Mesendoderm (in vitro differentiated cells): Measurements from ENCODE around the gene SEMA6D.

Experiments
- DNase-seq: peaks from one replicate; pipeline ENCODE4 v3.0.0; 2013
- H2AK5ac ChIP-seq: 2 replicates; pipeline ENCODE4 v1.6.1; 2013; ENCODE audit warnings: low read length, inconsistent platforms
- H2BK120ac ChIP-seq: 2 replicates; pipeline ENCODE4 v1.6.1; 2013; ENCODE audit warnings: low read depth, mild to moderate bottlenecking, low read length, moderate library complexity, mixed read lengths
- H2BK15ac ChIP-seq: replicated peaks from 2 replicates; pipeline ENCODE4 v1.6.1; 2013; ENCODE audit warnings: low read depth, mild to moderate bottlenecking, moderate library complexity
- H2BK5ac ChIP-seq: 2 replicates; pipeline ENCODE4 v1.6.1; 2013; ENCODE audit warnings: low read length, inconsistent platforms
- H3K18ac ChIP-seq: 2 replicates; pipeline ENCODE4 v1.6.1; 2013; ENCODE audit warnings: mild to moderate bottlenecking, low read length, mixed read lengths
- H3K23ac ChIP-seq: one replicate; pipeline ENCODE4 v1.6.1; 2013; ENCODE audit warnings: low read length
- H3K27ac ChIP-seq: 2 replicates; pipeline ENCODE4 v1.5.1; 2013; ENCODE audit warnings: low read depth, mild to moderate bottlenecking, inconsistent platforms, low read length, moderate library complexity
- H3K27me3 ChIP-seq: 2 replicates; pipeline ENCODE4 v1.6.1; 2013; ENCODE audit warnings: low read length, control low read depth, mild to moderate bottlenecking, inconsistent platforms; ENCODE audit not compliant: insufficient read depth, poor library complexity
- H3K36me3 ChIP-seq: 2 replicates; pipeline ENCODE4 v1.6.1; 2013; ENCODE audit warnings: low read length, inconsistent platforms; ENCODE audit not compliant: control insufficient read depth, insufficient read depth
- H3K4ac ChIP-seq: one replicate; pipeline ENCODE4 v1.6.1; 2013; ENCODE audit warnings: low read depth, mild to moderate bottlenecking, low read length, moderate library complexity
- H3K4me1 ChIP-seq: 2 replicates; pipeline ENCODE4 v1.6.1; 2013; ENCODE audit warnings: low read depth, low read length, inconsistent platforms; ENCODE audit not compliant: control insufficient read depth
- H3K4me2 ChIP-seq: 2 replicates; pipeline ENCODE4 v1.6.1; 2013; ENCODE audit warnings: low read length
- H3K4me3 ChIP-seq: 2 replicates; pipeline ENCODE4 v1.5.1; 2013; ENCODE audit warnings: mild to moderate bottlenecking, low read length
- H3K56ac ChIP-seq: one replicate; pipeline ENCODE4 v1.6.1; 2013; ENCODE audit warnings: low read length
- H3K79me1 ChIP-seq: 2 replicates; pipeline ENCODE4 v1.6.1; 2013; ENCODE audit warnings: low read length, inconsistent platforms
- H3K79me2 ChIP-seq: 2 replicates; pipeline ENCODE4 v1.6.1; 2013; ENCODE audit warnings: mild to moderate bottlenecking, low read length; ENCODE audit not compliant: control insufficient read depth, insufficient read depth
- H3K9ac ChIP-seq: 2 replicates; pipeline ENCODE4 v1.6.1; 2013; ENCODE audit warnings: low read length, inconsistent platforms
- H4K5ac ChIP-seq: one replicate; pipeline ENCODE4 v1.6.1; 2013; ENCODE audit warnings: low read length
- H4K8ac ChIP-seq: one replicate; pipeline ENCODE4 v1.6.1; 2013; ENCODE audit warnings: low read depth, mild to moderate bottlenecking, control low read depth, low read length, moderate library complexity
- WGBS: extraction: QIAGEN DNeasy Blood & Tissue Kit; methylation state at CpG from one replicate; pipeline ENCODE4 v1.1.7; 2013; ENCODE audit warnings: low lambda C conversion rate, missing lambda C conversion rate; ENCODE audit not compliant: insufficient coverage; ENCODE audit errors: extremely low coverage; 5-methylcytosine and 5-hydroxymethylcytosine counted together

Gene SEMA6D

DNA sequence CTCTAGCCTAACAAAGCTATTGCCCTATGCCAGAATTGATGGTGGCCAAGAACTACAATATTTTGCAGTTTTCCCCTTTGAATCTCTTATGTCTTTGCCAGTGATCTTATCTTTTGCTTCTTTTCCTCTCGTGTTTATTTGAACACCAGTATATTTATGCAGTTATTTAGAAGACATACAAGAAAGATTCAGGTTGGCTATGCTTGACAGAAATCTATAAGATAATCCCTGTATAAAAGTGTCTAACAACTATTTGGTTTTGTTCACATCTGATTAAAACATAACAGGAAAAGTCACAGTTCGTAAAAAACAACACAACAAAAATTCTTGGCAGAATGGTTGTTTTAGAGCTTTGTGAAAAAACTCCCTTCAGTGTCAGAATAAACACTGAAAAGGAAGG, 63.7 kb downstream of the SEMA6D start:
- Histone ChIP-seq H3K79me2 (no peaks in the 10 kb centered on the region), H3K9ac (no peak overlapping the region), H2BK120ac (no peak overlapping the region), H3K27me3 (no peaks in the 10 kb centered on the region), H3K56ac (no peak overlapping the region), H4K5ac (no peak overlapping the region), H3K36me3 (no peaks in the 10 kb centered on the region), H2AK5ac (no peak overlapping the region), H2BK5ac (no peak overlapping the region), H2BK15ac (no peak overlapping the region), H3K23ac (no peak overlapping the region), H4K8ac (no peak overlapping the region), H3K4me1 (peaks cover 6% of the 10 kb centered on the region), H3K4me2 (no peak overlapping the region), H3K18ac (no peak overlapping the region), H3K4ac (no peak overlapping the region), H3K27ac (no peak overlapping the region), H3K4me3 (no peak overlapping the region), H3K79me1 (no peaks in the 10 kb centered on the region)
- no peak for DNase-seq
- WGBS: no CpG with 5 or more reads among the region's 2 CpGs

GRCh38 chr15:47781527-47781926, 64.2 kb downstream of the SEMA6D start:
- Histone ChIP-seq H3K4me1 (peaks cover 6% of the 10 kb centered on the region), H3K27me3 (no peaks in the 10 kb centered on the region), H3K23ac (no peak overlapping the region), H3K4me3 (no peak overlapping the region), H4K5ac (no peak overlapping the region), H2BK15ac (no peak overlapping the region), H3K9ac (no peak overlapping the region), H2BK120ac (no peak overlapping the region), H3K56ac (peak overlapping the region; percentile 39), H2BK5ac (no peak overlapping the region), H3K4ac (no peak overlapping the region), H4K8ac (no peak overlapping the region), H2AK5ac (no peak overlapping the region), H3K79me1 (no peaks in the 10 kb centered on the region), H3K18ac (no peak overlapping the region), H3K79me2 (no peaks in the 10 kb centered on the region), H3K4me2 (no peak overlapping the region), H3K27ac (no peak overlapping the region), H3K36me3 (no peaks in the 10 kb centered on the region)
- no CpG with 5 or more reads among the region's 3 CpGs for WGBS
- no peak for DNase-seq

GRCh38 chr15:47784820-47785219, 67.5 kb downstream of the SEMA6D start:
- no peak overlapping the region for H3K9ac ChIP-seq
- no peak overlapping the region for H2AK5ac ChIP-seq
- H2BK120ac ChIP-seq: no peak overlapping the region
- no peak for DNase-seq
- H3K18ac ChIP-seq: no peak overlapping the region
- no peak overlapping the region for H2BK15ac ChIP-seq
- no peak overlapping the region for H3K4ac ChIP-seq
- no peak overlapping the region for H4K5ac ChIP-seq
- no peak overlapping the region for H3K56ac ChIP-seq
- H3K4me3 ChIP-seq: no peak overlapping the region
- no peaks in the 10 kb centered on the region for H3K4me1 ChIP-seq
- no peak overlapping the region for H2BK5ac ChIP-seq
- H3K27me3 ChIP-seq: no peaks in the 10 kb centered on the region
- no peaks in the 10 kb centered on the region for H3K79me2 ChIP-seq
- no peak overlapping the region for H4K8ac ChIP-seq
- H3K27ac ChIP-seq: no peak overlapping the region
- H3K23ac ChIP-seq: no peak overlapping the region
- no peaks in the 10 kb centered on the region for H3K79me1 ChIP-seq
- no peaks in the 10 kb centered on the region for H3K36me3 ChIP-seq
- no peak overlapping the region for H3K4me2 ChIP-seq

DNA sequence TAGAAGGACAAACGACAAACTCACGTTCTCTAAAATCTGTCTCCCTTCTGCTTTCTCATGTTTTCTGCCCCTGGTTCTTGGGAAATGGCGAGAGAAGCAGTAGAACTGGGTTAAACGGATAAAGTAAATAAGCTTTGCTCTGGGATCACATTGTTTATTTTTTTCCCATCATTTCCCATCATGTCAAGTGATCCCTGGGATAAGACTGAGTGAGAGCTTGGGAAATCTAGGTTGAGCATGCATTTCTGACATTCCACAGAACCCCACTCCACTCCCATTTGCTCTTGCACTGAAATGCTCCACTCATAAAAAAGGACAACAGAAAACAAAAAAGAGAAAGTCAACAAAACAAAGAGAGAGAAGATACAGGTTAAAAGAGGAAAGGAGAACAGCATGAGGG, 69.1 kb downstream of the SEMA6D start:
- Histone ChIP-seq H3K27ac (no peak overlapping the region), H3K79me2 (no peaks in the 10 kb centered on the region), H3K4ac (no peak overlapping the region), H2BK5ac (no peak overlapping the region), H3K4me1 (no peaks in the 10 kb centered on the region), H3K4me3 (no peak overlapping the region), H3K36me3 (no peaks in the 10 kb centered on the region), H2BK120ac (no peak overlapping the region), H3K18ac (no peak overlapping the region), H3K56ac (no peak overlapping the region), H3K27me3 (no peaks in the 10 kb centered on the region), H2BK15ac (peak overlapping the region; percentile 39), H3K4me2 (no peak overlapping the region), H3K23ac (no peak overlapping the region), H4K8ac (no peak overlapping the region), H2AK5ac (no peak overlapping the region), H3K9ac (no peak overlapping the region), H4K5ac (no peak overlapping the region), H3K79me1 (no peaks in the 10 kb centered on the region)
- WGBS: no CpG with 5 or more reads among the region's 4 CpGs
- DNase-seq: no peak

GRCh38 chr15:47787875-47788274, 70.6 kb downstream of the SEMA6D start:
- H2AK5ac ChIP-seq: no peak overlapping the region
- H3K4me3 ChIP-seq: no peak overlapping the region
- H4K8ac ChIP-seq: no peak overlapping the region
- H2BK5ac ChIP-seq: no peak overlapping the region
- no peaks in the 10 kb centered on the region for H3K79me2 ChIP-seq
- H3K9ac ChIP-seq: no peak overlapping the region
- H3K36me3 ChIP-seq: no peaks in the 10 kb centered on the region
- H2BK120ac ChIP-seq: no peak overlapping the region
- no peak overlapping the region for H3K27ac ChIP-seq
- H3K23ac ChIP-seq: no peak overlapping the region
- H3K79me1 ChIP-seq: no peaks in the 10 kb centered on the region
- H2BK15ac ChIP-seq: no peak overlapping the region
- H3K4ac ChIP-seq: no peak overlapping the region
- WGBS: no CpG with 5 or more reads among the region's 1 CpG
- no peak overlapping the region for H4K5ac ChIP-seq
- H3K56ac ChIP-seq: no peak overlapping the region
- no peaks in the 10 kb centered on the region for H3K27me3 ChIP-seq
- DNase-seq: peak; percentile 73
- no peak overlapping the region for H3K4me2 ChIP-seq
- no peak overlapping the region for H3K18ac ChIP-seq
- H3K4me1 ChIP-seq: no peaks in the 10 kb centered on the region

GRCh38 chr15:47788685-47789084, 71.4 kb downstream of the SEMA6D start:
- WGBS: no CpG with 5 or more reads among the region's 3 CpGs
- no peak overlapping the region for H2BK15ac ChIP-seq

More at GRCh38 chr15:47788685-47789084, 71.4 kb downstream of the SEMA6D start:
- H3K18ac ChIP-seq: no peak overlapping the region
- H3K4ac ChIP-seq: no peak overlapping the region
- no peak overlapping the region for H3K4me3 ChIP-seq
- H3K4me2 ChIP-seq: no peak overlapping the region
- no peaks in the 10 kb centered on the region for H3K79me1 ChIP-seq
- H3K9ac ChIP-seq: no peak overlapping the region
- no peak for DNase-seq
- H3K36me3 ChIP-seq: no peaks in the 10 kb centered on the region
- H4K8ac ChIP-seq: no peak overlapping the region
- no peak overlapping the region for H3K56ac ChIP-seq
- no peak overlapping the region for H2BK5ac ChIP-seq
- H4K5ac ChIP-seq: no peak overlapping the region
- H2BK120ac ChIP-seq: no peak overlapping the region
- no peak overlapping the region for H2AK5ac ChIP-seq
- no peaks in the 10 kb centered on the region for H3K27me3 ChIP-seq
- no peak overlapping the region for H3K23ac ChIP-seq
- no peaks in the 10 kb centered on the region for H3K4me1 ChIP-seq
- no peak overlapping the region for H3K27ac ChIP-seq
- H3K79me2 ChIP-seq: no peaks in the 10 kb centered on the region
